CD8-positive, alpha-beta memory T cell (primary cell): ENCODE data around the gene SLK. TPM values are rescaled to one million over a fixed set of nuclear protein-coding genes. Genes with fewer than 3 reads are reported as not detected.

Experiments
- CTCF ChIA-PET: fragments of 350-600 bp; sonication (Branson Sonifier 250); formaldehyde crosslinking; loops from one replicate; lab custom pipeline; 2021; ENCODE audit warnings: antibody characterized with exemption; lab: Charles Lee
- POLR2A ChIA-PET: fragments of 350-600 bp; sonication (Branson Sonifier 250); formaldehyde crosslinking; loops from one replicate; lab custom pipeline; 2021; ENCODE audit warnings: antibody characterized with exemption; lab: Charles Lee
- DNase-seq, 5 donors: peaks; one replicate each; pipeline versions ENCODE4 v3.0.0 to v3.0.0-alpha.2; 2020 to 2022; ENCODE audit warnings: mixed read lengths in 1 of 5
- H3K27ac ChIP-seq: one replicate; pipeline ENCODE4 v1.7.0; 2013; ENCODE audit warnings: low read depth, mild to moderate bottlenecking, low read length, moderate library complexity
- H3K27me3 ChIP-seq: 2 replicates; pipeline ENCODE4 v1.7.0; 2013; ENCODE audit warnings: low read length, mild to moderate bottlenecking; ENCODE audit not compliant: insufficient read depth, poor library complexity, severe bottlenecking
- H3K36me3 ChIP-seq: 2 replicates; pipeline ENCODE4 v1.7.0; 2013; ENCODE audit warnings: mild to moderate bottlenecking, low read length, moderate library complexity; ENCODE audit not compliant: insufficient read depth
- H3K4me1 ChIP-seq: 2 replicates; pipeline ENCODE4 v1.7.0; 2013; ENCODE audit warnings: mild to moderate bottlenecking, low read length, moderate library complexity; ENCODE audit not compliant: insufficient read depth
- H3K4me3 ChIP-seq: 2 replicates; pipeline ENCODE4 v1.7.0; 2013; ENCODE audit warnings: mild to moderate bottlenecking, low read length
- H3K9me3 ChIP-seq: 2 replicates; pipeline ENCODE4 v1.7.0; 2013; ENCODE audit warnings: mild to moderate bottlenecking, low read length
- H3K27ac Mint-ChIP-seq, 8 donors: one replicate each; pipeline ENCODE4 v1.8.0; 2020 to 2021; ENCODE audit warnings: mixed read lengths in 8 of 8, mild to moderate bottlenecking in 6 of 8, inconsistent platforms in 3 of 8, moderate library complexity in 3 of 8
- H3K27me3 Mint-ChIP-seq, 2 donors: one replicate each; pipeline ENCODE4 v1.8.0; 2020 to 2021; ENCODE audit warnings: mixed read lengths in 2 of 2, mild to moderate bottlenecking in 1 of 2, moderate library complexity in 1 of 2
- H3K36me3 Mint-ChIP-seq, 3 donors: one replicate each; pipeline ENCODE4 v1.8.0; 2020 to 2021; ENCODE audit warnings: mixed read lengths in 3 of 3, inconsistent platforms in 1 of 3, mild to moderate bottlenecking in 1 of 3
- H3K4me1 Mint-ChIP-seq, 3 donors: one replicate each; pipeline ENCODE4 v1.8.0; 2020 to 2021; ENCODE audit warnings: mixed read lengths in 3 of 3, inconsistent platforms in 1 of 3, mild to moderate bottlenecking in 1 of 3
- H3K4me3 Mint-ChIP-seq, 7 donors: one replicate each; pipeline ENCODE4 v1.8.0; 2020 to 2021; ENCODE audit warnings: mixed read lengths in 7 of 7, mild to moderate bottlenecking in 6 of 7, moderate library complexity in 4 of 7, inconsistent platforms in 2 of 7
- H3K9me3 Mint-ChIP-seq, 5 donors: one replicate each; pipeline ENCODE4 v1.8.0; 2020 to 2022; ENCODE audit warnings: mixed read lengths in 5 of 5, mild to moderate bottlenecking in 3 of 5, moderate library complexity in 2 of 5, inconsistent platforms in 1 of 5
- polyA plus RNA-seq: library from polyadenylated mRNA; unstranded; fragments of 300-500 nt; fragmentation: Illumina TruSeq; gene quantifications from one replicate; pipeline ENCODE4 v1.2.3, GENCODE V29; 2021
- total RNA-seq, 2 experiments: library from RNA; stranded (reverse); gene quantifications; one replicate each; pipeline ENCODE4 v1.2.3, GENCODE V29; 2021

SLK gene
- total and polyA plus RNA-seq, 3 experiments from 2014 or later: 15.8 to 24.8 (median 23.7) TPM

DNA sequence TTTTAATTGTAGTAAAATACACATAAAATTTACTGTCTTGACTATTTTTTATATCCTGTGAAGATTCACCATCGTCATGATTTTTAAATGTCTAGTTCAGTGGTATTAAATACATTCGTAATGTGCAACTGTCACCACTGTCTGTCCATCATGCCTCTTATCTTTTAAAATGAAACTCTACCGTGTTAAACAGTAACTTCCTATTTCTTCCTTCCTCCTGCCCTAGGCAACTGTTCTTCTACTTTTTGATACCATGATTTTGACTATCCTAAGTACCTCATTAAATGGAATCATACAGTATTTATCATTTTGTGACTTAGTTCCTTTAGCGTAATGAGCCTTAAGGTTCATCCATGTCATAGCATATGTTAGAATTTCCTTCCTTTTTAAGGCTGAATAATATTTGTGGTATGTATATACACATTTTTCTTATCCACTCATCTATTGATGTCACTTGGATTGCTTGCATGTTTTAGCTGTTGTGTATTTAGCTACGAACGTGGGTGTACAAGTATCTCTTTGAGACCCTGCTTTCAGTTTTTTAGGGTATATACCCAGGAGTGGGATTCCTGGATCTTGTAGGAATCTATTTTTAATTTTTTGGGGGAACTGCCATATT lies 13.5 kb downstream of the SLK start:
- peaks cover 71 to 89% (median 87%) of the 10 kb centered on the region in 3 donors for H3K4me1 Mint-ChIP-seq
- H3K4me3 Mint-ChIP-seq: peak overlapping the region in 3 of 7 donors; percentile 2 to 49 (median 6)
- H3K9me3 Mint-ChIP-seq: no peaks in the 10 kb centered on the region

DNA sequence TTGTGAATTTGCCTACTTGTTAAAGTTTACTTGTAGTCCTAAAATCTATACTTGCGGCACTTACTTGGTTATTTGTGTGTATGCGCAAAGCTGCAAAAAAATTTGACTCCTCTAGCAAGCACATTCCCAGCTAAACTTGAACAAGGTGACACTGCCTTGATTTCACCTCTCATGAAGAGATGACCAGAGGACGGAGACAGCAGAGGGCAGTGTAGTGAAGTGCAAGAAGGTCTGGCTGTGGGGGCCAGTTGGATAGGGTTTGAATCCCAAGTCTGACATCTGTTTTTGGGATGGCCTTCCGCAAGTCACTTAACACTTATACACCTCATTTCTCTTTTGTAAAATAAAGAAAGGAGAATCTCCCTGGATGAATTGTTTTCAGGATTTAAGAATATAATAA lies 15.7 kb downstream of the SLK start:
- ChIA-PET CTCF (interaction anchor here (0.8 to 1.6 kb wide), 3 partner anchors 13 to 97 kb away, joined by 3 to 5 read pairs (median 5); no protein-coding TSS in a partner anchor), POLR2A (interaction anchor here (0.8 to 1.2 kb wide), 2 partner anchors 9 to 13 kb away, joined by 6 read pairs; no protein-coding TSS in a partner anchor)
- Mint-ChIP-seq H3K9me3 (no peaks in the 10 kb centered on the region), H3K4me1 (peaks cover 69 to 89% (median 89%) of the 10 kb centered on the region in 3 donors), H3K36me3 (peaks cover 0 to 1% (median 1%) of the 10 kb centered on the region in 3 donors), H3K4me3 (peak overlapping the region in 5 of 7 donors; percentile 38 to 72 (median 53)), H3K27me3 (no peaks in the 10 kb centered on the region), H3K27ac (peak overlapping the region; percentile 69 to 95 (median 84))
- H3K4me1 ChIP-seq: peaks cover 50% of the 10 kb centered on the region
- H3K9me3 ChIP-seq: no peaks in the 10 kb centered on the region
- DNase-seq: no peak
- H3K36me3 ChIP-seq: no peaks in the 10 kb centered on the region
- H3K27me3 ChIP-seq: no peaks in the 10 kb centered on the region
- peak overlapping the region; percentile 27 for H3K4me3 ChIP-seq
- H3K27ac ChIP-seq: no peak overlapping the region

More for the DNA sequence above, 13.5 kb downstream of the SLK start:
- H3K27ac Mint-ChIP-seq: peak overlapping the region in 5 of 8 donors; percentile 5 to 85 (median 27)
- H3K27me3 Mint-ChIP-seq: no peaks in the 10 kb centered on the region
- POLR2A ChIA-PET: no interaction called here
- no peaks in the 10 kb centered on the region for H3K36me3 ChIP-seq
- peaks cover 0 to 1% (median 1%) of the 10 kb centered on the region in 3 donors for H3K36me3 Mint-ChIP-seq
- peaks cover 57% of the 10 kb centered on the region for H3K4me1 ChIP-seq
- H3K27me3 ChIP-seq: no peaks in the 10 kb centered on the region
- DNase-seq: no peak
- H3K4me3 ChIP-seq: no peak overlapping the region
- no peaks in the 10 kb centered on the region for H3K9me3 ChIP-seq
- H3K27ac ChIP-seq: no peak overlapping the region
- CTCF ChIA-PET: interaction anchor here (1.3 kb wide), 1 partner anchor 92 kb away, joined by 3 read pairs; no protein-coding TSS in a partner anchor

DNA sequence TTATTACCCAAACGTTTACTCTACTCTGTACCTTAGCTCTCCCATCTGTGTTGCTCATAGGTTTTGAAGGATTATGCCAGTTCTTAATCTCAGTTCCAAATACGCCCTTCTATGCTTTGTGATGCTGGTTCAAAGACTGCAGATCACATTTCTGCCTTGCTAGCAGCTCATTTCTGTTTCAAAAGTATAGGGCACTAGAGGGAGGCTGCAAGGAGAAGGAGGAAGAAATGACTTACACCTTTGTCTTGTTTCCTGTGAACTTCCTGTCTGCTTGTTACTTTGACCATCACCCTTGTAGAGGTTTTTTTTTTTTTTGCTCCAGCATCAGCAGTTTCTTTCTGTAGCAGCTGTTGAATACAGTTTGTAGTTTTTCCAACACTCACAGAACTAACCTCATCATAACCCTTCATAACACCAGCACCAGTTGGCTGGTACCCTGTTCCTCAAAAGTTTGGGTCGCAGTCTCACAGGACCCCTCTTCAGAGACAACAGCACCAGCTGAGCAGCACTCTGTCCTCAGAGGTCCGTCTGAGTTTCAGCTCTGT lies 16.5 kb downstream of the SLK start:
- Mint-ChIP-seq H3K9me3 (no peaks in the 10 kb centered on the region), H3K27ac (peak overlapping the region; percentile 60 to 95 (median 84)), H3K36me3 (peaks cover 0 to 4% (median 1%) of the 10 kb centered on the region in 3 donors), H3K4me3 (peak overlapping the region; percentile 29 to 72 (median 69)), H3K27me3 (no peaks in the 10 kb centered on the region), H3K4me1 (peaks cover 70 to 89% (median 89%) of the 10 kb centered on the region in 3 donors)
- no peaks in the 10 kb centered on the region for H3K27me3 ChIP-seq
- H3K4me1 ChIP-seq: peaks cover 50% of the 10 kb centered on the region
- H3K36me3 ChIP-seq: no peaks in the 10 kb centered on the region
- ChIA-PET CTCF (interaction anchor here (0.8 to 1.6 kb wide), 3 partner anchors 14 to 97 kb away, joined by 3 to 5 read pairs (median 5); no protein-coding TSS in a partner anchor), POLR2A (interaction anchor here (0.8 to 1.2 kb wide), 4 partner anchors 9 to 137 kb away, joined by 3 to 9 read pairs (median 6); no protein-coding TSS in a partner anchor)
- DNase-seq: peak in 2 of 5 donors; percentile 43 to 47
- no peaks in the 10 kb centered on the region for H3K9me3 ChIP-seq
- H3K4me3 ChIP-seq: peak overlapping the region; percentile 15
- no peak overlapping the region for H3K27ac ChIP-seq

DNA sequence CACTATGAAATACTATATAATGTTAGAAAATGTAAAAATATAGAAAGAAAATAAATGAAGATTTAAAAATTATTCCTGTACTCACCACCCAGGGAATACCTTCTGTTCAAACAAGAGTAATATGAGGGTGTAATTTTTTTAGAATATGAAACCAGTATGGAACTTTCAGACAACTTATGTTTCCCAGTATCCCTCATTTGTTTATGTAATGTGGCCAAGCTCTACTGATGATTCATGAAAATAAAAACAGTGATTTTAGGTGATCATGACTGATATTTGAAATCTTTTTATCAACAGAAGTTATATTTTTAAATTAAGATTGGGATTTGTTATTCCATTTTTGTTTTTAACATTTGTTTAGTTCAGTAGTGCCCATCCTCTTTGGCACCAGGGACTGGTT lies 18.8 kb downstream of the SLK start:
- Mint-ChIP-seq H3K4me1 (peaks cover 75 to 95% (median 93%) of the 10 kb centered on the region in 3 donors), H3K4me3 (no peak overlapping the region), H3K27me3 (no peaks in the 10 kb centered on the region), H3K27ac (peak overlapping the region in 4 of 8 donors; percentile 15 to 98 (median 29)), H3K36me3 (peaks cover 0 to 13% (median 0%) of the 10 kb centered on the region in 3 donors), H3K9me3 (no peaks in the 10 kb centered on the region)
- POLR2A ChIA-PET: no interaction called here
- CTCF ChIA-PET: no interaction called here
- peaks cover 43% of the 10 kb centered on the region for H3K4me1 ChIP-seq
- no peaks in the 10 kb centered on the region for H3K36me3 ChIP-seq
- no peaks in the 10 kb centered on the region for H3K27me3 ChIP-seq
- no peak overlapping the region for H3K4me3 ChIP-seq
- no peaks in the 10 kb centered on the region for H3K9me3 ChIP-seq
- no peak for DNase-seq
- H3K27ac ChIP-seq: no peak overlapping the region

DNA sequence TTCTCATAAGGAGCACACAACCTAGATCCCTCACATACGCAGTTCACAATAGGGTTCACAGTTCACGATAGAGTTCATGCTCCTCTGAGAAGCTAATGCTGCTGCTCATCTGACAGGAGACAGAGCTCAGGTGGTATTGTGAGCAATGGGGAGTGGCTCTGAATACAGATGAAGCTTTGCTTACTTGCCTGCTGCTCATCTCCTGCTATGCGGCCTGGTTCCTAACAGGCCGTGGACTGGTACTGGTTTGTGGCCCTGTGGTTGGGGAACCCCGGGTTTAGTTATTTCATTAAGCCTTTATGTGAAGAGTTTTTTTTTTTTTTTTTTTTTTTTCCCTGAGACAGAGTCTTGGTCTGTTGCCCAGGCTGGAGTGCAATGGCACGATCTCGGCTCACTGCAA lies 19.4 kb downstream of the SLK start:
- peaks cover 37% of the 10 kb centered on the region for H3K4me1 ChIP-seq
- Mint-ChIP-seq H3K4me1 (peaks cover 70 to 92% (median 91%) of the 10 kb centered on the region in 3 donors), H3K9me3 (no peaks in the 10 kb centered on the region), H3K27me3 (no peaks in the 10 kb centered on the region), H3K27ac (peak overlapping the region; percentile 65 to 92 (median 78)), H3K36me3 (peaks cover 0 to 16% (median 2%) of the 10 kb centered on the region in 3 donors), H3K4me3 (peak overlapping the region in 3 of 7 donors; percentile 54 to 75 (median 56))
- no peak overlapping the region for H3K27ac ChIP-seq
- ChIA-PET CTCF (no interaction called here), POLR2A (no interaction called here)
- DNase-seq: peak in 2 of 5 donors; percentile 47 to 65
- no peak overlapping the region for H3K4me3 ChIP-seq
- no peaks in the 10 kb centered on the region for H3K9me3 ChIP-seq
- no peaks in the 10 kb centered on the region for H3K36me3 ChIP-seq
- H3K27me3 ChIP-seq: no peaks in the 10 kb centered on the region

DNA sequence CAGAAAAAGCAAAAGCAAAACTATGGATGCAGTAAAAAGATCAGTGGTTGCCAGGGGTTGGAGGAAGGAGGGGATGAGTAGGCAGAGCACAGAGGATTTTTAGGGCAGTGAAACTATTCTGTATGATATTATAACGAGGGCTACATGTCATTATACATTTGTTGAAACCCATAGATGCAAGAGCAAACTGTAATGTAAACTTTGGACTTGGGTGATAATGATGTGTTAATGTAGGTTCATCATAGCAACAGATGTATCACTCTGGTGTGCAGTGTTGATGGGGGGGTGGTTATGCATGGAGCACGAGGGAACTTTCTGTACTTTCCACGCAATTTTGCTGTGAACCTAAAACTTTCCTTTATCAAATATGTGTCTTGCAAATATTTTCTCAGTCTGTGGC lies 23.2 kb downstream of the SLK start:
- no peak overlapping the region for H3K27ac ChIP-seq
- peaks cover 0 to 43% (median 10%) of the 10 kb centered on the region in 3 donors for H3K36me3 Mint-ChIP-seq
- H3K4me1 Mint-ChIP-seq: peaks cover 46 to 69% (median 69%) of the 10 kb centered on the region in 3 donors
- H3K36me3 ChIP-seq: no peaks in the 10 kb centered on the region
- CTCF ChIA-PET: no interaction called here
- peak overlapping the region in 5 of 7 donors; percentile 2 to 49 (median 22) for H3K4me3 Mint-ChIP-seq
- H3K9me3 ChIP-seq: no peaks in the 10 kb centered on the region
- H3K27me3 Mint-ChIP-seq: no peaks in the 10 kb centered on the region
- no peaks in the 10 kb centered on the region for H3K27me3 ChIP-seq
- no peaks in the 10 kb centered on the region for H3K9me3 Mint-ChIP-seq
- POLR2A ChIA-PET: interaction anchor here (0.5 kb wide), 1 partner anchor 81 kb away, joined by 3 read pairs; no protein-coding TSS in a partner anchor
- no peak for DNase-seq
- no peak overlapping the region for H3K4me3 ChIP-seq
- peak overlapping the region in 5 of 8 donors; percentile 2 to 75 (median 27) for H3K27ac Mint-ChIP-seq
- H3K4me1 ChIP-seq: peaks cover 4% of the 10 kb centered on the region

DNA sequence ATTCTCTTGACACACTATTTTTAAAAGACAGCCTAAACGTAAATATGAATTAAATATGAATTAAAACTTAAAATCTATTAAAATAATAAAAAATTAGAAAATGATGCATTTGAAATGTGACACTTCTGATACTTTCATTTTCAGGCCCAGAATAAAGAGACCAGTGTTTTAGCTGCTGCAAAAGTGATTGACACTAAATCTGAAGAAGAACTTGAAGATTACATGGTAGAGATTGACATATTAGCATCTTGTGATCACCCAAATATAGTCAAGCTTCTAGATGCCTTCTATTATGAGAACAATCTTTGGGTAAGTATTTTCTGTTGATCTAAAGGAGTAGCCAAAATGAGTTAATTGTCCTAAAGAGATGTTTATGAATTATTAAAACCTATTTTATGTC lies 23.6 kb downstream of the SLK start:
- no peak overlapping the region for H3K27ac ChIP-seq
- H3K4me3 Mint-ChIP-seq: peak overlapping the region in 1 of 7 donors; percentile 36
- DNase-seq: no peak
- H3K9me3 ChIP-seq: no peaks in the 10 kb centered on the region
- POLR2A ChIA-PET: interaction anchor here (0.5 kb wide), 1 partner anchor 82 kb away, joined by 3 read pairs; no protein-coding TSS in a partner anchor
- peaks cover 4% of the 10 kb centered on the region for H3K4me1 ChIP-seq
- H3K27me3 ChIP-seq: no peaks in the 10 kb centered on the region
- H3K27ac Mint-ChIP-seq: peak overlapping the region in 3 of 8 donors; percentile 5 to 58 (median 27)
- H3K4me1 Mint-ChIP-seq: peaks cover 44 to 69% (median 67%) of the 10 kb centered on the region in 3 donors
- H3K27me3 Mint-ChIP-seq: no peaks in the 10 kb centered on the region
- no peaks in the 10 kb centered on the region for H3K9me3 Mint-ChIP-seq
- no peak overlapping the region for H3K4me3 ChIP-seq
- peaks cover 0 to 44% (median 10%) of the 10 kb centered on the region in 3 donors for H3K36me3 Mint-ChIP-seq
- no peaks in the 10 kb centered on the region for H3K36me3 ChIP-seq
- CTCF ChIA-PET: no interaction called here
